Muscle of arm (tissue), 14 donors: Measurements from ENCODE around the gene ZNF112. TPM values are rescaled to one million over a fixed set of nuclear protein-coding genes. Genes with fewer than 3 reads are reported as not detected.
"Not testable (repeated sequence)": the region's sequence is repeated elsewhere in the genome, so short reads cannot be mapped to it uniquely, and the experiment has no call there.

ENCODE experiments used
- DNase-seq: peaks from one replicate; pipeline ENCODE4 v3.0.0-alpha.2; 2013
- long read RNA-seq, 11 donors: transcript quantifications; one replicate each; lab custom pipeline, GENCODE V29; 2026
- polyA plus RNA-seq, 12 donors: library from polyadenylated mRNA; unstranded; fragments of 120-200 nt; gene quantifications; one replicate each; pipeline ENCODE4 v1.2.1, GENCODE V29; 2013; ENCODE audit not compliant: insufficient read length in 12 of 12

The ZNF112 gene
- polyA plus RNA-seq, result 1 to 10 TPM in 11 of 12 donors, not detected in 1; 3.1 to 8.9 (median 6.2) TPM
- long read RNA-seq, donor 1, partial matches to known transcripts, result 0 of 3 reads
- long read RNA-seq, donor 1, other reads (novel, unspliced or antisense), result 0 of 3 reads
- long read RNA-seq, donor 2, partial matches to known transcripts, result 0 of 2 reads
- long read RNA-seq, donor 2, other reads (novel, unspliced or antisense), result 0 of 2 reads
- long read RNA-seq, donor 3, result 0 reads
- long read RNA-seq, donor 4, result 0 reads
- long read RNA-seq, donor 5, result 0 reads
- long read RNA-seq, donor 6, partial matches to known transcripts, result 0 of 4 reads
- long read RNA-seq, donor 6, other reads (novel, unspliced or antisense), result 0 of 4 reads
- long read RNA-seq, donor 7, result 0 reads
- long read RNA-seq, donor 8, partial matches to known transcripts, result 0 of 2 reads
- long read RNA-seq, donor 8, other reads (novel, unspliced or antisense), result 0 of 2 reads
- long read RNA-seq, donor 9, partial matches to known transcripts, result 0 of 2 reads
- long read RNA-seq, donor 9, other reads (novel, unspliced or antisense), result 0 of 2 reads
- long read RNA-seq, donor 10, result 0 reads
- long read RNA-seq, donor 11, partial matches to known transcripts, result 0 of 1 reads
- long read RNA-seq, donor 11, other reads (novel, unspliced or antisense), result 0 of 1 reads

DNA sequence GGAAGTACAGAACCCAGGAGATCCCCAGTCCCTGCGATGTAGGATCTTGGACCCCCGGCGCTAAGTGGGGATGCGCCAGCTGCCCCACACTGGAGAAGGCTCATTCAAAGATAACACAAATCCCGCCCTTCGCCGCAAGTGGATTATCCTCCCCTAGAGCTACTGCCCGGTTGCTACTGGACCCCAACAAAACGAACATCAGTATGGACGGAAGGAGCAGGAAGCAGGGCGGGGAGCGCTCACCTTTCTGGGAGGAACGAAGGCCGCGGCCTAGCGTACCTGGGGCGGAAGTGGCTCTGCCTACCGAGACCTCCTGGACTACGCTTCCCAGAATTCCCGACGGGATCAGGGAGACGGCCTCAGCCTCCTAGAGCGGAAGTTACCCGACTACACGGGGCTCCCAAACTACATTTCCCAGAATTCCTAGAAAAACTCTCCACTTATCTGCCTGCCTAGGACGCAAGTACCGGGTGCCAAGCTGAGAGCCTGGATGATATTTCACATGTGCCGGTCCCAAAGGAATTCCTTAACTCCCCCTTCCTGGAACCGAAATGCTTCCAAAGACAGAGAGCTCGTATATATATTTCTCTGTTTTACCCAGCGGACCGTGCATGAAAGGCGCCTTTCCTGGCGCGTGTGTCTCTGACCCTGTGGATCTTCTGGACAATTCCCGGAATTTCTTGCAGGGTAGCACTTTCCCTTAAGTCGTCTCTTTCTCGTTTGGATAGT, at the start of gene ZNF112:
TSS of gene ZNF112 (minus strand) at position 298 of the 729 bp plus-strand sequence. CDS start 16,141 bp downstream, outside the sequence.
- peak; percentile 94 for DNase-seq

DNA sequence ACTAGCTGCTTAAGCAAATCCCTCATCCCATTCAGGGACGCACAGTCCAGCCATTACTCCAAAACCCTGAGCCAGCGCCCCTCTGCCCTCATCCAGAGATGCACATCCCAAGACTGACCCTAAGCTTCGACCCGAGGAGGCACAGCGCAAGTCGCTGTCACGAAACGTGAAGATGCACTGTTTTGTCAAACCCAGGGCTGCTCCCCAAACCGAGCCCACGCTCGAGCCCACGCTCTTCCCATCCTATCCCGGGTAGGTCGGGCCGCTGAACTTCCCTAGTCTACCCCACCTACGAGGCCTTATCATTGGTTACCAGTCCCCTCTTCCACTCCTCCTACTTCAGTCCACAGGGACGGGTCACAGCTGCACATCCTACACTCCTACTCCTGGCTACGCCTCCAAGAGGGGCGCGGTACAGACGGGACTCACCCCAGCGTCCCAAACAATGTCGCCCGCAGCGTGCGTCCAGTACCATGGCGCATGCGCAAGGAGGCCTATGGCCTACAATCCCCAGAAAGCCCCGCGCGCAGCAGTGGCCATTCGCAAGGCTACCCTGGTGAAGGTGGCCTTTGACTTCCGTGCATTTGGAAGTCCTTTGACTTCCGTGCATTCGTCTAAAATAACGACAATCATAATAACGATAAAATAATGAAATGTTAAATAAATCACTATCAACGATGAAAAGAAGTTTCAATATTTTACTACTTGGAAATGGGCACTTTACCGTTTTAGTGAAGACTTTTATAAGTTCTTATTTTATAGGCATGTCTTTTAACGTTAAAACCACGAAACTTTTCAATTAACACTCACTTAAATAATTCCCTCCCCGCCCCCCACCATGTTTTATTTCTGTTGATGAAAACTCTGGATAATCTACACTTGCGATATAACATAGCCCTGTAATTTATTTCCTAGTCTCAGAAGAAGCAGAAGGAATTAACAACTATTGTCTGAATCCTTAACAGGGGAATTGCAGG, 44.9 kb upstream of the ZNF112 start, which contains the start of gene ZNF285:
TSS of gene ZNF285 (minus strand) at position 470 of the 977 bp plus-strand sequence. CDS start 4,395 bp downstream, outside the sequence.
- peak; percentile 97 for DNase-seq

DNA sequence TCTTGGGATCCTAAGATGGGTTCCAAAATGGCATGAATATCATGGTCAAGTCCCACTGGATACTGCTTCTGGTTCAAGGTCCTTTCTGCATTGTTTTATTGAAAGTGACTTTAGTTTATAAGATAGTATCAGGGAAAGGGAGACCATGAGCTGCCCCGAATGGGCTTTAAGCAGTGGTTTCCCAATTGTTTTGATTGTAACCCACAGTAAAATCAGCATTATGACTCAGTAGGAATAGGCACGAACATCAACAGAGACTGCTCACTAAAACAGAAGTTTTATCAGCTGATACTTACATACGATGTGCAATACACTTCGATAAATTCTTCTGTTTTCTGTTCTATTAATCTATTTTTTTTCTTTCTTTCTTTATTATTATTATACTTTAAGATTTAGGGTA, 32.8 kb upstream of the ZNF112 start:
- not testable (repeated sequence) for DNase-seq

DNA sequence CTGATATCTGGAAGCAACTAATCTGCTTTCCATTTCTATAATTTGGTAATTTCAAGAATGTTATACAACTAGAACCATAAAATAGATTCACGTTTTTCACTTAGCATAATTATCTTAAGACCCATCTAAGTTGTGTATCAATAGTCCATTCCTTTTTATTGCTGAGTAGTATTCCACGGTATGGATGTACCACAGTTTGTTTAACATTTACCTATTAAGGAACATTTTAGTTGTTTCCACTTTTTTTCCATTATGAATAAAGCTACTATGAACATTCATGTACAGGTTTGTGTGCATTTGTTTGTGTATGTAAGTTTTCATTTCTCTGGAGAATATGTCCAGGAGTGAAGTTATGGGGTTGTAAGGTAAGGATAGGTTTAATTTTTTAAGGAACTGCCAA, 18.3 kb upstream of the ZNF112 start:
- no peak for DNase-seq

DNA sequence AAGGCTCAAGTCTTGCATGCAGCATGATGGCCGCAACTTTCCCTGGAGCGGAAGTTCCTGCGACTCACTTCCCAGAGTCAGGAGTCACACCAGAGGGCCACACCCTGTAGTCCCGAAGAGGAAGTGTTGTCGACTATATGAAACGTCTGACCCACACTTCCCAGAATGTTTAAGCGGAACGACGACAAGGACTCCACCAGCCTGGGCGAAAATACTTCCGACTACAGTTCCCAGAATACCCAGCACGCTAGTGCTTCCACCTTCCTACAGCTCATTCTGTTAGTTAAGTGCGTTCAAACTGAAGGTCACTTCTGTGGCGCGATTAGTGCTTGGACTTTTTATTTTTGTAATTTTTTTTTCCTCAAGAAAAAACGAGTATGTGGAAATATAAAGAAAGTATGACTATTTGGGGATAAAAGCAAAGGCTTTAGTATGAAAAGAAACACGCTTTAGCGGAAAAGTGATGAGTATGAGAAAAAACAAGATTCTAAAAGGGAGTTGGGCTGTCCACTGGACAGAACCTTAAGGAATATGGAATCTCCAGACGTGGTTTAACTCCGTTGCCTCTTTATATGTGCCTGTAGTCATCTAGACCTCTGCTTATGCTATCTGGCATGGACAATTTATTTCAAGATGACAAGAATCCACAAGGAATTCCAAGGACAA, 15.5 kb upstream of the ZNF112 start:
- DNase-seq, result no peak

DNA sequence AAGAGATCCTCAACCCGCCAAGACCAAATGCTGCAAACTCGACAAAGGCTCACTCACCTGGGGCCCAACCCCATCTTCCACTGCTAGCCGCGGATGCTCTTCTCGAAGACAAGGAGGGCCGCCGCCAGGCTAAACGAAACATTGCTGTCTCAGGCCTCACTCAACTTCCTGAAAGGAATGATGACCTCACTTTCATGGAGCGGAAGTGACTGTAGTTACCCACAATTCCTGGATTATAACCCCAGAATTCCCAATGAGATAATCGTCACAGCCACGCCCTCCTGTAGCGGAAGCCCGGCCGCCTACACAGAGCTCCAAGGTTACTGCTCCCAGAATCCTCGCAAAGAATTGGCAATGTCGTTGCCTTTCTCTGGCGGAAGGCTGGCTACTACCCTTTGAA, 10.5 kb upstream of the ZNF112 start:
- no peak for DNase-seq

DNA sequence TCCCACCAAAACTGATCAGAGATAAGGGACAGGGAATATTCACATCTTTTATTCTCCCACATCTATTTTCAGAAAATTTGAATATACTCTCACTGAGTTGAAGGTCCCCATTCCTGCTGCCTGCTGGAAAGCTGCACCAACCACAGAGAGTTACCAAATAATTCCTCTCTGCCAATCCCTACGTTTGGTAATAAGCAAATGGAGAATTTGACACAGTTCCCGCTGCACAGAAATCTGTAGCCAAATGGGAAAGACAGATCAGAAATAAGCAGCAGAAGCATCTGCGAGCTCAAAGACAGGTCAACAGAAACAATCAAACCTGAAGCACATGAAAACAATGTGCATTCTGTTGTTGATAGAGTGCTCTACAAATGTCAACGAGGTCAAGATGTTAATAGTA, 9.9 kb downstream of the ZNF112 start:
- DNase-seq, result no peak

DNA sequence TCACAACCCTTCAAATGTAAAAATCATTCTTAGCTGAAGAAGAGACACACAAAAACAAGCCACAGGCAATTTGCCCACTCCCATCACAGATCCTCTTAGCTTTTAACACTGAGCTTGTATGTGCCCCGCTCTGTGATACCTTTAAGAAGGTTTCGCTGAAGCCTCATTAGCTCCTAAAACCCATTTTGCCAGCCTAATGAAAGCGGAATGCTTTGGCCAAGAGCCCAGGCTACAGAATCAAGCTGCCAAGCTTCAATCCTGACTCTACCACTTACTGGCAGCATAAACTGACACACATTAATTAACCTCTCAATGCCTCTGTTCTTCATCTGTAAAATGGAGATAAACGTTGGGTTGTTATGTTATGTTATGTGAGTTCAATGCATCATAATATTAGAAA, 10.5 kb downstream of the ZNF112 start:
- no peak for DNase-seq

DNA sequence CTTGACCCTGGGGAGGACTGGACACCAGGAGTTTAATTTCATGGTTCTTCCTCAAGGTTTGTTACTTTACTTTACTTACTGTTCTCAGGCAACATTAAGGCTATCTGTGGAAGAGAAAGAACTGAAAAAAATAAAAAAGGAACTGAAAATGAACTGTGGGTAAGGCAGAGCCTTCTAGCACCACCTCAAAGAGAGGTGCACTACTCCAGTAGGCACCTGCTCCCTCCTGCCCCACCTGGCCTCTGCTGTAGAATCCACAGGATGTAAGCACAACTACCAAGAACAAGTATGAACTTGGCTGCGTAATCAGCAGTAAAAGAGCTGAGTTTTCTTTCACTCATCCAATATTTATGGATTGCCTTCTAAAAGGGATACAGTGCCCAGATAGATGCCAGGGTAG, 12.2 kb downstream of the ZNF112 start:
- no peak for DNase-seq

DNA sequence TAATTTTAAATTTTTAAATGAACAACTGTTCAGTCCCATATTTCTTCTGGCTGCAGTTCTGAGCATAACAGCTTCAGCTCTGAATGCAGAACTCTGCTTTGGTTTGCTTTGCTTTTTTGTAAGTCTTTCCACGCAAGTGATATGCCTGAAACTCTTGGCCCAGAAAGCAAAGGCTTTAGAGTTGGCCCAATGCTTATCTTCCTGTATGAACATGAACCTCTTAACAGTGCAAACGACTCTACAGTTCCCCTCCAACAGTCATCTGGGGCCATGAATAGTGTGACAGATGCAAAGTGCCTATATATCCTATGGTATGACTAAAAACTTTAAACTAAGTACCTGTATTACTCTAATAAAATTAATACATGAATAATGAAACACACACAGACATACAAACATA, 14.7 kb downstream of the ZNF112 start:
- no peak for DNase-seq

DNA sequence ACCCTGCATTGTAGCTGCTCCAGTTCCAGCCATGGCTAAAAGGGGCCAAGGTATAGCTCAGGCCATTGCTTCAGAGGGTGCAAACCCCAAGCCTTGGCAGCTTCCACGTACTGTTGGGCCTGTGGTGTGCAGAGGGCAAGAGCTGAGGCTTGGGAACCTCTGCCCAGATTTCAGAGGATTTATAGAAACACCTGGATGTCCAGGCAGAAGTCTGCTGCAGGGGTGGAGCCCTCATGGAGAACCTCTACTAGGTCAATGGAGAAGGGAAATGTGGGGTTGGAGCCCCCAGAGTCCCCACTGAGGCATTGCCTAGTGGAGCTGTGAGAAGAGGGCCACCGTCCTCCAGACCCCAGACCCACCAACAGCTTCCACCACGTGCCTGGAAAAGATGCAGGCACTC, 21.8 kb downstream of the ZNF112 start:
- DNase-seq, result not testable (repeated sequence)

DNA sequence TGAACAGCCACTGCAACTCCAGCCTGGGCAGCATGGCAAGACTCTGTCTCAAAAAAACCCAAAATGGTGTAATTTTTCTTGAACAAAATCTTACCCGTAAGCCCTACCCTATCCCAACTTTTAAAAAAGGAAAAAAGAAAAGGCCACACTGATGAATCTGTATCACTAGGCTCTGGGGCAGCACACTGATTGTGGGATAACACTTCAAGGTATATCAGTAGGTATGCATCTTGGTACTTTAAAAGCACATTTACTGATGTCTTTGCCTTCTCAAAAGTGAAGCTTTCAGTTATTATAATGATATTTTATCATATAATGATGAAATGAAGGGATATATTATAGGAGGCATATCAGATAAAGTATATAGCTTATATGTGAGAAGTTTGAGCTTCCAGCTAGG, 24.3 kb downstream of the ZNF112 start:
- DNase-seq, result no peak

DNA sequence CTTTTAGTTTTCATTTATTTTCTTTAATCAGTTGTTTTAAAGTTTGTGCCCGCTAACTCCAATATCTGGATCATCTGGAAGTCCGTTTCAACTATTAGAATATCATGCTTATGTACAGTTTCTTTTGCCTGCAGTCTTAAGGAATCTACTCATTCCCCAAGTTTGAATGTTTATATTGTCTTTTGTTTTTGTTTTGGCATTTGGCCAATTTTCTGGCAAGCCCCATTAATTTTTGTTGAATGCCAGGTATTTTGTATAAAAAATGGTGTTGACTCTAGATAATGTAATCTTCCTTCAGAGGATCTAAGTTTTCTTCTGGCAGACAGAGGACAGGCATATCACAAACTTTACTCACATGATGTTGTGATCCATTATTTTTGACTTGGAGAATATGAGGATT, 40.6 kb downstream of the ZNF112 start:
- no peak for DNase-seq

DNA sequence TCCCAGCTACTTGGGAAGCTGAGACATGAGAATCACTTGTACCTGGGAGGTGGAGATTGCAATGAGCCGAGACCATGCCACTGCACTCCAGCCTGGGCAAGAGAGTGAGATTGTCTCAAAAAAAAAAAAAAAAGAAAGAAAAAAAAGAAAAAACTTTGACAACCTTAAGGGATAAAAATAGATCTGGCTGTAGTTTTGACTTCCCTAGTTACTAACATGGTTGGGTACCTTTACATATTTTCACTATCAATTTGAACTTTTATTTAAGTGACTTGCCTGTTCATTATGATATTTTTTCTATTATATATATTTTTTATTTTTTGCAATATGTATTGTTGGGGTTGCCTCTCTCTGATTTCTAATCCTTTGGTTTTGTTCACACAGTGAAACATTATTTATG, 43.2 kb downstream of the ZNF112 start:
- DNase-seq, result no peak

DNA sequence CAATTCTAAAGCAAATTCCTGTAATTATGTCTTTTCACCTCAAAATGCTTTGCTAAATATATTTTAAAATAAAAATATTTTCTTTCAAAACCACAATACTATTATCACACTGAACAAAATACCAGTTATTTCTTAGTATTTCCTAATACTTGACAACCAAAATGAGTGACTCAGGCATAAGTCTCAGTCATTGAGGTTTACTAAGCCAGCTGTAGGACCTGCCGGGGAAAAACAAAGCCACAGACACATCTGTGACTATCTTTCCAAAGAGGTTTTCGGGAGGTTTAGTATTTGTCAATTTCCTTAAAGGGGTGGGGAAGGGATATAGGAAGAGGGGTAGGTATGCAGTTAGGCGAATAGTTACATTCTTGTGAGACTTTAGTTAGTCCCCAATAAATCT, 48.5 kb downstream of the ZNF112 start:
- DNase-seq, result no peak

DNA sequence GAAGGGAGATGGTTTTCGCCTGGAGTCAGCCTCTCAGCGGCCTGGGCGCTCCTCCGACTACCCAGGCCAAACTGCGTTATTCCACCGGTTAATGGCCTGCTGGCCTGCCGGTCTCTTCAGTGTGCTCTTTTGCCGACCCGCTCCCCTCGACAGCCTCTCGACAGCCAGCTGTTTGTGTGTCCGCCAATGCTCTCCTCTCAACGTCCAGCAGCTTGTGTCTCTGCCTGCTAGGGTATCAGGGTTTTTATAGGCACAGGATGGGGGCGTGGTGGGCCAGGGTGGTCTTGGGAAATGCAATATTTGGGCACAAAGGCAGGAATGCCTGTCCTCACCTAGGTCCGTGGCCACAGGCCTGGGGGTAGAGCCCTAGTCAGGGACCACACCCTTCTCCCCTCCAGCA, 50.2 kb downstream of the ZNF112 start:
- DNase-seq, result no peak

DNA sequence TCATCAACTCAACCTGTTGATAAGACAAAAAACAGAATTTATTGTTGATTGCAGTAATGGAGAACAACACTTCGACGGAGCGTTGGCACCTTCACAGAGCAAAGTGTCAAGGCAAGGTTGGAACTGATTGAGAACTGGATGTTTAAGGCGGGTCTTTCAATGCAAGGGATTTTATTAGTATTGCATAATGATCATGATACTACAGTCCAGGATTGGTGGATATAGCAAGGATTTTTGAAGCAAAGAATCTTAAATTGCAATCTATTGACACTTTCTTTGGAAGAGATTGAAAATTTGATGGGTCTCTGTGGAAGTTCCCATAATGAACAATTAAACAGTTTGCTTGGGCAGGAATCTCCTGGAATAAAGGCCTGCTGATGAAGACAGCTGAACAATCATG, 51.0 kb downstream of the ZNF112 start:
- DNase-seq, result no peak

DNA sequence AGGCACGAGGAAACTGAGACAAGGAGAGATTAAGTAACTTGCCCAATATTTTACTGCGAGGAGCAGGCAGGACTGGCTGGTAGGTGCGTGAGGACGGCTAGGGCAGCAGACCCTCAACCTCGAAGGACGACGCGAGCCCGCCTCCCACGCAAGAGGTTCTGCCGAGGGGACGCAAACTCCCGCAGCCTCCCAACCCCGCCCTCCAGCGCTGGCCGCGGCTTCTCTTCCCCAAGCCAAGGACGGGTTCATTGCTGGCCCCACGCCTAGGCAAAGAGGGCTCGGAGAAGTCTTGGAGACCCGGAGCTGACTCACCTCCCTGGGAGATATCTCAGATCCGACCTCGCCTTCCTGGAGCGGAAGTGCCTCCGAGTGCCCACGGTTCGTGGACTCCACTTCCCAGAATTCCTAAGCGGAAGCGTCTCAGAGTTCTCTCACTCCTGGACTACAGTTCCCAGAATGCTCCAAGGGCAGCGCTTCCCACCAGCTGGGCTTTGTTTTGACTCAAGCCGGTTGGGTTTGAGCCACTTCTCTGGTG, 51.8 kb downstream of the ZNF112 start, which contains the start of gene ZNF235:
TSS of gene ZNF235 (minus strand) at position 367 of the 535 bp plus-strand sequence. CDS start 1,621 bp downstream, outside the sequence.
- peak; percentile 95 for DNase-seq

DNA sequence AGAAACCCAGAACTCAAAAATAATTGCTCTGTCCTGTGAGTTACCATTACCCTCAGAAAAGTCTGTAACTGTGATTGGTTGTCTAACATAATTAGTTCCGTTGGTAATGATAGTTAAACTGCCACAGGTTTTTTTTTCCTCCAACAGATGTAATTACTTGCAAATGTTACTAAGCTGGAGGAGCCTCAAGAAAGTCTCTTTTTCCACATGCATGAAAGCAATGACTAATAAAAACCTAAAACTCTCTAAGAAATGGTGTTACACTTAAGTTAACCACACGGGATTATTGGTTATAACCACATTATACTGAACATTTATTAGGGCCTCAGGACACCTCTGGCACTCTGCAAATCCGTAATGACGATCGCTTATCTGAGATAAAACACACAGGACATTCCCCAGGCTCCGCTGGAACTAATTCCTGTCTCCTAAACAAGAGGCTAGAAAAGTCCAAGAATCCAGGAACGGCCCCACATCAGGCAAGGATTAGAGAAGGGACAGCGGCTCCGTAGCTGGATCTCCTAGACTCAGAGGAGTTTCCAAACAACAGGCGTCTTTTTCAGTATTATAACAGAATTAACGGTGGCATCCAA, 52.4 kb downstream of the ZNF112 start:
- no peak for DNase-seq

DNA sequence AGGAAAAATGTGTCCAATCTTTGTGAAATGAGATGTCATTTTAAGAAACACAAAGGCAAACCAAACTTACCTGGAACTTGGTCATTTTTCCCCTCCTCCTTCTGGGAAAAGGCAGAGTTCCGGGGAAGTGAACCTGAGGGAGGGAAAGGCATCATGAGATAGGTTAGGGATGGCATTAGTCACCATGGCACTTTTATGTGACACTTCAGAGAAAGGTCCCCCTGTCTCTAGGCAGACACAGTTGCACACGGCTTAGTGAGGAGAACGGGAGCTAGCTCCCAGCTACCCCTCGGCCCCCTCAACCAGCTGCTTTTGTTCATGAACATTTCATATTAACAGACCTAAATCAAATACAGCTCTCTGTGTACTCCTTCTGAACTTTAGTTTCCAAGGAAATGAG, 53.2 kb downstream of the ZNF112 start:
- no peak for DNase-seq
